Tibial artery (tissue), 4 donors: Measurements from ENCODE around the gene MSL1.
A peak's percentile ranks its signal among the peaks of the same experiment; 100 is the strongest.
"Not testable (repeated sequence)": the region's sequence is repeated elsewhere in the genome, so short reads cannot be mapped to it uniquely, and the experiment has no call there.

Experiments
- DNase-seq, 2 donors: peaks; one replicate each; pipeline ENCODE4 v3.0.0-alpha.2; 2019
- H3K27ac ChIP-seq, 2 donors: fragments of 200-600 bp; sonication (generic) in 1 of 2; 1 replicate in 1 of 2; 2 replicates in 1 of 2; pipeline ENCODE4 v1.5.1; 2018 to 2019; ENCODE audit warnings: mild to moderate bottlenecking in 1 of 2
- H3K27me3 ChIP-seq, 2 donors: fragments of 200-600 bp; sonication (generic) in 1 of 2; one replicate each; pipeline versions ENCODE4 v1.5.1 to v1.6.0; 2016 to 2019
- H3K36me3 ChIP-seq, 3 donors: fragments of 200-600 bp; sonication (generic) in 2 of 3; one replicate each; pipeline ENCODE4 v1.5.1; 2016 to 2019; ENCODE audit warnings: mild to moderate bottlenecking in 2 of 3
- H3K4me1 ChIP-seq, 4 donors: fragments of 200-600 bp; sonication (generic) in 2 of 4; 1 replicate in 3 of 4; 2 replicates in 1 of 4; pipeline ENCODE4 v1.5.1; 2016 to 2019
- H3K4me3 ChIP-seq, 2 donors: fragments of 200-600 bp; sonication (generic) in 1 of 2; 1 replicate in 1 of 2; 2 replicates in 1 of 2; pipeline ENCODE4 v1.5.1; 2018 to 2019; ENCODE audit warnings: mild to moderate bottlenecking in 2 of 2
- H3K9me3 ChIP-seq, 3 donors: fragments of 200-600 bp; sonication (generic) in 1 of 3; one replicate each; pipeline ENCODE4 v1.5.1; 2016 to 2019
- CTCF ChIP-seq, 2 experiments: fragments of 200-600 bp in 1 of 2; fragments of 450-650 bp in 1 of 2; IDR thresholded peaks; one replicate each; pipeline ENCODE4 v1.5.1; 2017 to 2019; ENCODE audit warnings: antibody characterized with exemption in 2 of 2, mild to moderate bottlenecking in 1 of 2, moderate library complexity in 1 of 2
- intact Hi-C: fragments of 100-400 bp; cut with DNase I; formaldehyde crosslinking; loops from one replicate; pipeline ENCODE4 v1.15.0; 2023; ENCODE audit warnings: low total_unique reads

MSL1 gene

GRCh38 chr17:40135817-40136216 lies 14.0 kb downstream of the MSL1 start:
- TF ChIP-seq CTCF (IDR thresholded peaks at IDR 0.05), result no peak
- H3K36me3 ChIP-seq, result peaks cover 60 to 65% (median 63%) of the 10 kb centered on the region in 3 donors
- H3K27ac ChIP-seq, result peak overlapping the region; percentile 20 to 90
- no peak for DNase-seq
- no peaks in the 10 kb centered on the region for H3K27me3 ChIP-seq
- no peak overlapping the region for H3K4me3 ChIP-seq
- H3K4me1 ChIP-seq, result peaks cover 0 to 13% (median 8%) of the 10 kb centered on the region in 4 donors
- intact Hi-C loops, result no loop called here
- no peaks in the 10 kb centered on the region for H3K9me3 ChIP-seq

- Histone ChIP-seq H3K4me3 (peak overlapping the region; percentile 67 to 90), H3K4me1 (peaks cover 0 to 31% (median 24%) of the 10 kb centered on the region in 4 donors), H3K9me3 (no peaks in the 10 kb centered on the region), H3K27ac (peak overlapping the region; percentile 84 to 90), H3K36me3 (peaks cover 35 to 53% (median 43%) of the 10 kb centered on the region in 3 donors), H3K27me3 (no peaks in the 10 kb centered on the region)
- no peak for TF ChIP-seq CTCF (IDR thresholded peaks at IDR 0.05)
- intact Hi-C loops, result no loop called here
- DNase-seq, result no peak
Measured at GRCh38 chr17:40139566-40140058, 17.8 kb downstream of the MSL1 start.

GRCh38 chr17:40143166-40143565 lies 21.4 kb downstream of the MSL1 start:
- H3K27me3 ChIP-seq, H3K9me3 ChIP-seq, DNase-seq, intact Hi-C loops, H3K4me3 ChIP-seq, H3K27ac ChIP-seq: not testable (repeated sequence)
- peaks cover 10 to 65% (median 14%) of the 10 kb centered on the region in 3 donors for H3K36me3 ChIP-seq
- H3K4me1 ChIP-seq, result peaks cover 0 to 48% (median 30%) of the 10 kb centered on the region in 4 donors

GRCh38 chr17:40145476-40145875 lies 23.7 kb downstream of the MSL1 start:
- no peak for TF ChIP-seq CTCF (IDR thresholded peaks at IDR 0.05)
- Histone ChIP-seq H3K4me3 (no peak overlapping the region), H3K36me3 (peaks cover 19 to 87% (median 31%) of the 10 kb centered on the region in 3 donors), H3K27me3 (no peaks in the 10 kb centered on the region), H3K9me3 (no peaks in the 10 kb centered on the region), H3K4me1 (peaks cover 0 to 48% (median 22%) of the 10 kb centered on the region in 4 donors), H3K27ac (no peak overlapping the region)
- no peak for DNase-seq
- intact Hi-C loops, result no loop called here

- Histone ChIP-seq H3K4me3 (no peak overlapping the region), H3K27ac (peak overlapping the region in 1 of 2 donors; percentile 11), H3K36me3 (peaks cover 25 to 97% (median 44%) of the 10 kb centered on the region in 3 donors), H3K27me3 (no peaks in the 10 kb centered on the region), H3K4me1 (peaks cover 0 to 35% (median 6%) of the 10 kb centered on the region in 4 donors), H3K9me3 (no peaks in the 10 kb centered on the region)
- no peak for TF ChIP-seq CTCF (IDR thresholded peaks at IDR 0.05)
- no peak for DNase-seq
- intact Hi-C loops, result no loop called here
Measured at GRCh38 chr17:40148527-40148926, 26.8 kb downstream of the MSL1 start.

GRCh38 chr17:40150276-40150675 lies 28.5 kb downstream of the MSL1 start:
- H3K4me3 ChIP-seq, result no peak overlapping the region
- peaks cover 0 to 38% (median 6%) of the 10 kb centered on the region in 4 donors for H3K4me1 ChIP-seq
- H3K36me3 ChIP-seq, result peaks cover 28 to 95% (median 50%) of the 10 kb centered on the region in 3 donors
- no peaks in the 10 kb centered on the region for H3K27me3 ChIP-seq
- intact Hi-C loops, result loop anchor here (5.0 kb wide), 1 partner anchor 1852 kb away; no protein-coding TSS in a partner anchor
- no peak overlapping the region for H3K27ac ChIP-seq
- DNase-seq, result no peak
- no peak for TF ChIP-seq CTCF (IDR thresholded peaks at IDR 0.05)
- no peaks in the 10 kb centered on the region for H3K9me3 ChIP-seq
